ENCODE measurements around the gene GGT1.
"Not testable (repeated sequence)": the region's sequence is repeated elsewhere in the genome, so short reads cannot be mapped to it uniquely, and the experiment has no call there.

GRCh38 chr22:24631430-24632122 lies 28.6 kb downstream of the GGT1 start:
- TF ChIP-seq, protein P1, sequence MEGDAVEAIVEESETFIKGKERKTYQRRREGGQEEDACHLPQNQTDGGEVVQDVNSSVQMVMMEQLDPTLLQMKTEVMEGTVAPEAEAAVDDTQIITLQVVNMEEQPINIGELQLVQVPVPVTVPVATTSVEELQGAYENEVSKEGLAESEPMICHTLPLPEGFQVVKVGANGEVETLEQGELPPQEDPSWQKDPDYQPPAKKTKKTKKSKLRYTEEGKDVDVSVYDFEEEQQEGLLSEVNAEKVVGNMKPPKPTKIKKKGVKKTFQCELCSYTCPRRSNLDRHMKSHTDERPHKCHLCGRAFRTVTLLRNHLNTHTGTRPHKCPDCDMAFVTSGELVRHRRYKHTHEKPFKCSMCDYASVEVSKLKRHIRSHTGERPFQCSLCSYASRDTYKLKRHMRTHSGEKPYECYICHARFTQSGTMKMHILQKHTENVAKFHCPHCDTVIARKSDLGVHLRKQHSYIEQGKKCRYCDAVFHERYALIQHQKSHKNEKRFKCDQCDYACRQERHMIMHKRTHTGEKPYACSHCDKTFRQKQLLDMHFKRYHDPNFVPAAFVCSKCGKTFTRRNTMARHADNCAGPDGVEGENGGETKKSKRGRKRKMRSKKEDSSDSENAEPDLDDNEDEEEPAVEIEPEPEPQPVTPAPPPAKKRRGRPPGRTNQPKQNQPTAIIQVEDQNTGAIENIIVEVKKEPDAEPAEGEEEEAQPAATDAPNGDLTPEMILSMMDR (IDR thresholded peaks at IDR 0.05): not testable (repeated sequence)
- TF ChIP-seq POLR2A (IDR thresholded peaks at IDR 0.05): not testable (repeated sequence)
